ENCODE measurements around the gene FTH1. TPM values are rescaled to one million over a fixed set of nuclear protein-coding genes. Genes with fewer than 3 reads are reported as not detected.
"Not testable (repeated sequence)": the region's sequence is repeated elsewhere in the genome, so short reads cannot be mapped to it uniquely, and the experiment has no call there.

Gene FTH1
- total RNA-seq, 1 experiment from 2014 or later = 1,565 TPM

- Mint-ChIP-seq H3K27me3 (ENCODE audit: insufficient read depth, unreplicated experiment) (no peaks in the 10 kb centered on the region), H3K9me3 (ENCODE audit: unreplicated experiment) (peaks cover 4% of the 10 kb centered on the region), H3K36me3 (ENCODE audit: insufficient read depth, unreplicated experiment) (no peaks in the 10 kb centered on the region), H3K4me1 (ENCODE audit: low read depth, unreplicated experiment) (no peaks in the 10 kb centered on the region), H3K4me3 (ENCODE audit: unreplicated experiment) (no peak overlapping the region), H3K27ac (ENCODE audit: unreplicated experiment) (no peak overlapping the region)
- H3K36me3 ChIP-seq (ENCODE audit: control insufficient read depth, insufficient read depth, low read length) = no peaks in the 10 kb centered on the region
- no peak for DNase-seq
- no peak for TF ChIP-seq CTCF (IDR thresholded peaks at IDR 0.05; ENCODE audit: insufficient read depth in 1 of 2, low read depth in 1 of 2, low read length in 1 of 2, severe bottlenecking in 1 of 2, unreplicated experiment in 1 of 2)
- H3K4me3 ChIP-seq (ENCODE audit: low read depth, low read length) = no peak overlapping the region
- no peaks in the 10 kb centered on the region for H3K27me3 ChIP-seq (replicated peaks; ENCODE audit: control insufficient read depth, insufficient read depth, low read length)
- ChIA-PET CTCF (no interaction called here), POLR2A (no interaction called here)
- H3K4me1 ChIP-seq = no peaks in the 10 kb centered on the region
- no TSS peak for BruUV-seq (replicated peaks)
- H3K9me3 ChIP-seq = peaks cover 6% of the 10 kb centered on the region; the same call in 1 of the 2 replicates
- intact Hi-C loops (cut with micrococcal nuclease; ENCODE audit: unreplicated experiment) = no loop called here
These were observed 37.0 kb upstream of the FTH1 start for GRCh38 chr11:62004473-62004872.

- H3K4me1 ChIP-seq; H3K36me3 Mint-ChIP-seq (ENCODE audit: insufficient read depth, unreplicated experiment); H3K27ac Mint-ChIP-seq (ENCODE audit: unreplicated experiment); H3K27me3 Mint-ChIP-seq (ENCODE audit: insufficient read depth, unreplicated experiment); H3K4me1 Mint-ChIP-seq (ENCODE audit: low read depth, unreplicated experiment); BruUV-seq (replicated peaks); H3K36me3 ChIP-seq (ENCODE audit: control insufficient read depth, insufficient read depth, low read length); H3K4me3 ChIP-seq (ENCODE audit: low read depth, low read length); intact Hi-C loops (cut with micrococcal nuclease; ENCODE audit: unreplicated experiment); H3K27me3 ChIP-seq (replicated peaks; ENCODE audit: control insufficient read depth, insufficient read depth, low read length); POLR2A ChIA-PET; H3K4me3 Mint-ChIP-seq (ENCODE audit: unreplicated experiment); DNase-seq; CTCF ChIA-PET: not testable (repeated sequence)
- peaks cover 17% of the 10 kb centered on the region for H3K9me3 ChIP-seq
- H3K9me3 Mint-ChIP-seq (ENCODE audit: unreplicated experiment) = peaks cover 19% of the 10 kb centered on the region
These were observed 34.8 kb upstream of the FTH1 start for GRCh38 chr11:62002283-62002682.

GRCh38 chr11:62001450-62002191 lies 34.2 kb upstream of the FTH1 start:
- intact Hi-C loops (cut with micrococcal nuclease; ENCODE audit: unreplicated experiment) = no loop called here
- Histone ChIP-seq H3K4me3 (ENCODE audit: low read depth, low read length) (no peak overlapping the region), H3K36me3 (ENCODE audit: control insufficient read depth, insufficient read depth, low read length) (no peaks in the 10 kb centered on the region; the same call in 1 of the 2 replicates), H3K27me3 (replicated peaks; ENCODE audit: control insufficient read depth, insufficient read depth, low read length) (no peaks in the 10 kb centered on the region), H3K4me1 (no peaks in the 10 kb centered on the region), H3K9me3 (peaks cover 17% of the 10 kb centered on the region)
- Mint-ChIP-seq H3K27me3 (ENCODE audit: insufficient read depth, unreplicated experiment) (no peaks in the 10 kb centered on the region), H3K4me3 (ENCODE audit: unreplicated experiment) (no peak overlapping the region), H3K36me3 (ENCODE audit: insufficient read depth, unreplicated experiment) (peaks cover 9% of the 10 kb centered on the region), H3K27ac (ENCODE audit: unreplicated experiment) (no peak overlapping the region), H3K4me1 (ENCODE audit: low read depth, unreplicated experiment) (no peaks in the 10 kb centered on the region), H3K9me3 (ENCODE audit: unreplicated experiment) (peaks cover 19% of the 10 kb centered on the region)
- no TSS peak for BruUV-seq (replicated peaks)
- TF ChIP-seq CTCF (IDR thresholded peaks at IDR 0.05; ENCODE audit: insufficient read depth in 1 of 2, low read depth in 1 of 2, low read length in 1 of 2, severe bottlenecking in 1 of 2, unreplicated experiment in 1 of 2) = no peak
- DNase-seq = no peak
- ChIA-PET CTCF (no interaction called here), POLR2A (no interaction called here)
